Occipital lobe (tissue), 2 donors: ENCODE results near the gene SYN1. TPM values are rescaled to one million over a fixed set of nuclear protein-coding genes. Genes with fewer than 3 reads are reported as not detected.

Experiments used
- DNase-seq: peaks from one replicate; lab custom pipeline; 2025; lab: John Stamatoyannopoulos, UW
- total RNA-seq: library from RNA; depleted of rRNA; stranded (reverse); fragments of >200 nt; gene quantifications from one replicate; pipeline ENCODE4 v1.2.3, GENCODE V29; 2014

The SYN1 gene
- total RNA-seq, 1 donor from 2014 or later, result 17.5 TPM

DNA sequence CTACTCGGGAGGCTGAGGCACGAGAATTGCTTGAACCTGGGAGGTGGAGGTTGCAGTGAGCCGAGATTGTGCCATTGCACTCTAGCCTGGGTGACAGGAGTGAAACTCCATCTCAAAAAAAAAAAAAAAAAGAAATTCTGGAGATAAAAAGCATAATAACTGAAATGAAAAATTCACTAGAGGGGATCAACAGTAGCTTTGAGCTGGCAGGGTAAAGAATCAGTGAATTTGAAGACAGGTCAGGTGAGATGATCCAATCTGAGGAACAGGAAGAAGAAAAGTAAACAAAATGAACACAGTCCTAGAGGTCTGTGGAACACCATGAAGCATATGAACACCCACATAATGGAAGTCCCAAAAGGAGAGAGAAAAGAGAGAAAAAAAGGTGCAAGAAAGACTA lies 22.4 kb downstream of the SYN1 start:
- DNase-seq, result no peak

DNA sequence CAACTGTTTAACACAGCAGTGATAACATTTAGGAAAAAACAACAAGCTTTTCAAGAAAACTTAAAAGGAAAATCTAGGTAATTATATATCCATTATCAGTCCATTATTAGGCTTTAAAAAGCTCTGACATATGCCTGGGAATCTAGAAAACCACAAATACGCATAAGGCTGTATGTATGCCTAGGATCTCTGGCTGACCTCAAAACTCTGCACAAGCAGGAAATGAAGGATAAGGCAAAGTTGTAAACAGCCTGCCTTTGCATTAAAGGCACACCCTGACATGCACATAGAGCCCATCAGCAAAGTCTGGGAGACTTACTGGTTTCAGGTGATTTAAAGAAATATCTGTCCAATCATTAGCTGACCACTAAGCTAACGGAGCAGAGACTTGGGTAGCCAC lies 23.4 kb downstream of the SYN1 start:
- no peak for DNase-seq

GRCh38 chrX:47595716-47596251 lies 23.9 kb downstream of the SYN1 start:
- DNase-seq, result no peak

GRCh38 chrX:47593522-47593921 lies 26.1 kb downstream of the SYN1 start:
- no peak for DNase-seq

DNA sequence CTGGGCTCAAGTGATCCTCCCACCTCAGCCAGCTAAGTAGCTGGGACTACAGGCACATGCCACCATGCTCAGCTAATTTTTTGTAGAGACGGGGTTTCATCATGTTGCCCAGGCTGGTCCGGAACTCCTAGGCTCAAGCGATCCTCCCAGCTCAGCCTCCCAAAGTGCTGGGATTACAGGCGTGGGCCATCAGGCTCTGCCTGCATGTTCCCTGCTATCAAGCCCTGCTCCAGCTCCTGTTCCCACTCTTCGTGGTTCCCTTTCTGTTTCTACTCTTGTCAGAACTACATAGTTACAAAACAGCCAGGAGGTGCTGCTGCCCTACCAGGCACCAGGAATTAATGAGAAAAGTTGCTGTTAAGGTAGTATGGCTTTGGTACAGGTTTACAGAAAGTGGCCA lies 28.7 kb downstream of the SYN1 start:
- no peak for DNase-seq

- no peak for DNase-seq
Observed at GRCh38 chrX:47587906-47588735, 31.5 kb downstream of the SYN1 start.

DNA sequence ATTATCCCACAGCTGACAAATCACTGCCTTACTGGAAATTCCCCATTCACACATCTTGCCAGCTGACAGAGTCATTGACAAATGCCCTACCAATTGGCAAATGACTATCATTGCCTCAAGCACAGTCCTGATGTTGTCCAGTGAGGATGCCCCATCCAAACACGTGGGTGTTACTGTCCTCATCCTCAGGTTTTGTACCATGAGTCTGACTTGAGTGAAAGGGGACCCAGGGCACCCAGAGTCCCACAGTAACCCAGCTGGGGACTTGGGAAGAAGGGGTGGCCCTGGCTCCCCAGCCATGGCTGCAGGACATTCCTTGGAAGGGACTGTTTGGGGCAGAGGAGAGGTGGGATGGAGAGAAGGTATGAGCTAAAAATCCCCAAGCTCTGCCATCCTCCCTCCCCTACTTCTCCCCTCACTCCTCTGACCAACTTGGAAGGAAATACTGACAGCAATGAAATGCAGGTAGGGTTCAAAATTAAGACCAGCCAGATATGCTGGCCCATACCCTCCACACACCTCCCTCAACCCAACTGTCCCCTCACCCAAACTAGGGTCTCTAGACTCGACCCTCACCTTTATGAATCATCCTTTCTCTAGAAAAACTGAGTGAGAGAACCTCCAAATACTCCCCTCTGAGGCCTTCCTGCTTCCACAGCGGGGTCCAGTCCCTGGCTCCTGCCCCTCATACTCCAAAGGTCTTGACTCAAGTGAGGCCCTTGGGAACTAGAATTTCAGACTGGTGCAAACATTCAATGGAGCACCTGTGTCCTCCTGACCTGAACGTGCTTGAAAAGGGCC lies 32.4 kb downstream of the SYN1 start:
- no peak for DNase-seq

DNA sequence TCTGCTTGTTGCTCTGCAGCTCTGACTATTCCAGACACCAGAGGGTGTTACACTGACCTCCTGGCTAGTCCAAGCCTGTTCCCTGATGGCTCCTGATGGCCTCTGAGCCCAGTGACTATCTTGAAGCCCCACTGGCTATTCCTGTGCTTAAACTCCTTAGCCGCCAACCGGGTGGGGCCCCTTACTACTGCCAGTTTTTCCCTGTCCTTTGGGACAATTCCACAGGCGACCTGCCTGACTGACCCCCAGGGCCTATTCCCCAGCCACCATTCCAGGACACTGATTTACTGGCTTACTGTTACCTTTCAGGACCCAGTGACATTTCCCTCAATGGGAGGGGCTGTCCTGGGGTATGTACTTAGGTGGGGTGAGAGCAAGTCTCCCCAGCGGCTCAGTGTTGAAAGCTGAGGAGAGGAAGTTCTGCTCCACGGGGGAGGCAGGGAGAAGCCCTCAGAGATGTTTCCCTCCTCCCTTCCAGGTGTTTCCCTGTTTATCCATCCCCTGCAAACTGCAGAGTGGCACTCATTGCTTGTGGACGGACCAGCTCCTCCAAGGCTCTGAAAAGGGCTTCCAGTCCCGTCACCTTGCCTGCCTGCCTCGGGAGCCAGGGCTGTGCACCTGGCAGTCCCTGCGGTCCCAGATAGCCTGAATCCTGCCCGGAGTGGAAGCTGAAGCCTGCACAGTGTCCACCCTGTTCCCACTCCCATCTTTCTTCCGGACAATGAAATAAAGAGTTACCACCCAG lies 33.4 kb downstream of the SYN1 start:
- no peak for DNase-seq

DNA sequence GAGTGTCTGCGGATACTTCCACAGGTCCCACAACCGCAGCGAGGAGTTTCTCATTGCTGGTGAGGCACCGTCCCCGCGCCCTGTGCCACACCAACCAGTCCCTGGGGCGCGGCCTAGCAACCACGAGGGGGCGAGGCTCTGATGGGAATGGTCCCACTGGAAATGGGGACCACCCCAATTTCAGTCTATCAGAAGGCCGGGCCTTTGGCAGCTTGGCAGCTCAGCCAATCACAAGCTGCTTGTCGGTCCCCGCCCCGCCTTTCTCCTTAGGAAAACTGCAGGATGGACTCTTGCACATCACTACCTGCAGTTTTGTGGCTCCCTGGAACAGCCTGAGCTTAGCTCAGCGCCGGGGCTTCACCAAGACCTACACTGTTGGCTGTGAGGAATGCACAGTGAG lies 34.4 kb downstream of the SYN1 start:
- DNase-seq, result no peak

DNA sequence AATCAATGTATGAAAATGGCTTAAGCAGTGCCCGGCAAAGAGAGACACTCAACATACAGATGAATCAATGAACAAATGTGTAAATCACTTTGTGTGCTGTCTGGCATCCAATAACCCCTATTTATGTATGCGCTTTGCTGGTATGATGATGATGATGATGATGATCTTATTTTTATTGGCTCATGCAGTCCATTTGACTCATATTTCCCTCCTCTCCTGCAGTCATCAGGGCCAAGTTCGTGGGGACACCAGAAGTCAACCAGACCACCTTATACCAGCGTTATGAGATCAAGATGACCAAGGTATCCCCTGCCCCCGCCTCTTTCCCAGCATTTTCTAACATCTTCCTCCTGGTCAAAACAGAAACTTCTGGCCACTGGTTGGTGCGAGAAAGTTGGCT lies 34.9 kb downstream of the SYN1 start:
- no peak for DNase-seq

- DNase-seq, result no peak
Observed at GRCh38 chrX:47583240-47583861, 36.3 kb downstream of the SYN1 start.

- peak; percentile 61 for DNase-seq
Observed at GRCh38 chrX:47581731-47582647, 37.7 kb downstream of the SYN1 start, which contains the start of gene TIMP1. Gene TIMP1, plus strand, starts transcription at chrX:47582436. Its CDS starts 980 bp downstream, at chrX:47583416.

GRCh38 chrX:47579537-47579936 lies 40.1 kb downstream of the SYN1 start:
- no peak for DNase-seq

DNA sequence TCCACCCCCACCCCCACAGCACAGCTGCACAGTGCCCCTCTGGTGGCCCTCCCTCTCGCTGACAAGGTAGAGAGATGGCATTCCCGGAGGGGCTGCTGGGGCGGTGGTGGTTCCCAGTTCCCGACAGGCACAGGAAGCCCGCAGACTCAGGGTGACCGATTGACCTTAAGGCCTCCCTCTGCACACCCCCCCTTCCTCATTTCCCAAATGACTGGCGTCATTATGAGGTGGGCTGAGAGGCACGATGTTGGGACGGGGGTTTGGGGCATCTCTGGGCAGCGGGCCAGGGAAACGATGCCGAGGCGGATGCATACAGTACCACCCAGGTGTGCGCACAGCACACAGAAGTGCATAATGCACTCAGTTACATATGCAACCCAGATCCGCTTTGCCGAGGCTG lies 41.0 kb downstream of the SYN1 start:
- DNase-seq, result no peak

DNA sequence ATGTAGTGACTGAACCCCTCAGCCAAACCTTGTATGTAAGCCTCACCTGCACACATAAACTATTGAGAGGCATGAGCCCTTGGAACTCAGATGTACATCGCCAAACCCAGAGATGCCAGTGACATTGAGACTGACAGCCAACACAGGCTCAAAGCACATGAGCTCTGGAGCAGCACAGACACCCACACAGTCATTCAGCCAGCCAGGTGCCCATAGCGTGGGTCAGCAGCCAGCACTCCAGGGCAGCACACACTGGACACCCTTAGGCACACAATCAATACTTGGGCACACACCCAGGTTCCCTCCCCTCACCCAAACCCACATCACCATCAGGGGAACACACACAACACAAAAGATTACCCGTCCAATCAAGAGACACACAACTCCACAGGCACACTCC lies 41.8 kb downstream of the SYN1 start:
- no peak for DNase-seq

GRCh38 chrX:47577424-47577823 lies 42.2 kb downstream of the SYN1 start:
- no peak for DNase-seq

- DNase-seq, result no peak
Observed at GRCh38 chrX:47576021-47576898, 43.4 kb downstream of the SYN1 start.

- no peak for DNase-seq
Observed at GRCh38 chrX:47574547-47575301, 44.9 kb downstream of the SYN1 start.
